DND-41 (cell line): ENCODE data around the gene EHD3.

Experiments used
- ATAC-seq: fragments of 200-7000 bp; cut with Tn5 transposase; 3 replicates; pipeline ENCODE4 v1.9.1; 2021; ENCODE audit warnings: low read depth; ENCODE audit not compliant: insufficient read depth
- DNase-seq: peaks from one replicate; pipeline ENCODE4 v3.0.0-alpha.2; 2020
- H2AFZ ChIP-seq: 2 replicates; pipeline ENCODE4 v1.6.0; 2012; ENCODE audit warnings: low read depth, low read length
- H3K27ac ChIP-seq: 2 replicates; pipeline ENCODE4 v1.5.1; 2012; ENCODE audit warnings: low read length, inconsistent platforms
- H3K27me3 ChIP-seq: fragments of 200-600 bp; sonication (generic); 2 replicates; pipeline ENCODE4 v1.6.0; 2012; ENCODE audit warnings: low read length, mild to moderate bottlenecking, inconsistent platforms; ENCODE audit not compliant: insufficient read depth, poor library complexity
- H3K36me3 ChIP-seq: 2 replicates; pipeline ENCODE4 v1.5.1; 2012; ENCODE audit warnings: low read length, inconsistent platforms; ENCODE audit not compliant: insufficient read depth
- H3K4me1 ChIP-seq: 2 replicates; pipeline ENCODE4 v1.5.1; 2012; ENCODE audit warnings: mild to moderate bottlenecking, low read length; ENCODE audit not compliant: insufficient read depth
- H3K4me2 ChIP-seq: 2 replicates; pipeline ENCODE4 v1.6.0; 2012; ENCODE audit warnings: mild to moderate bottlenecking, moderate library complexity, low read length, inconsistent platforms; ENCODE audit not compliant: insufficient read depth
- H3K4me3 ChIP-seq, 2 experiments: fragments of 200-600 bp in 1 of 2; shearing (Covaris generic) in 1 of 2; 2 replicates each; pipeline ENCODE4 v1.5.1; 2012 to 2016; ENCODE audit warnings: inconsistent platforms in 2 of 2, low read length in 2 of 2, mild to moderate bottlenecking in 2 of 2, low read depth in 1 of 2, moderate library complexity in 1 of 2
- H3K79me2 ChIP-seq: 2 replicates; pipeline ENCODE4 v1.6.0; 2012; ENCODE audit warnings: low read length, inconsistent platforms; ENCODE audit not compliant: insufficient read depth
- H3K9ac ChIP-seq: 2 replicates; pipeline ENCODE4 v1.6.0; 2012; ENCODE audit warnings: low read depth, mild to moderate bottlenecking, inconsistent platforms, low read length, moderate library complexity
- H3K9me3 ChIP-seq: 2 replicates; pipeline ENCODE4 v1.5.1; 2012; ENCODE audit warnings: low read length, moderate library complexity, mild to moderate bottlenecking, inconsistent platforms; ENCODE audit not compliant: insufficient read depth, severe bottlenecking
- H4K20me1 ChIP-seq: 2 replicates; pipeline ENCODE4 v1.6.0; 2012; ENCODE audit warnings: low read length; ENCODE audit not compliant: insufficient read depth
- EZH2 ChIP-seq: IDR thresholded peaks from 3 replicates; pipeline ENCODE4 v1.6.1; 2012; ENCODE audit warnings: borderline replicate concordance, low read depth, mild to moderate bottlenecking, moderate library complexity, low read length, inconsistent platforms; ENCODE audit not compliant: severe bottlenecking
- TF ChIP-seq, protein P1 (sequence below): IDR thresholded peaks from 2 replicates; pipeline ENCODE4 v1.5.1; 2012; ENCODE audit warnings: borderline replicate concordance, low read length, moderate library complexity, mild to moderate bottlenecking; ENCODE audit not compliant: poor library complexity, severe bottlenecking; ENCODE audit errors: extremely low read depth

Gene EHD3

DNA sequence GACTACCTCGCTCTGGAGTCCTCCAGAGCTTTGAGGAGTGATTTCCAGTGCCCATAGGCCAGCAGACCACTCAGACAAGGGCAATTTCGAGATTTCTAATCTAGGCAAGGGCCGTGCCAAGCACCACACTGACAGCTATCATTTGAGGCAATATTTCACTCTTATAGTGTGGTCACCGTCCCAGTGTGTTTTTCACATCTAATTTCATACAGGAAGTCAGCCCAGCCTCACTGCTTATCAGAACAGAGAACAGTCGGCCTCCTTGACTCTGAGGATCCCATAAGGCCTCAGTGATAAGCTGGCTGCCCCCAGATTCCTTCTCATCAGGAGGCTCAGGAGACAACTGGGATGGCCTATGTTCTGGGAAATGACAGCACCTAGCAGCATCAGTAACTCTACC is 17.2 kb upstream of the EHD3 start:
- Histone ChIP-seq H3K9me3 (no peaks in the 10 kb centered on the region), H3K79me2 (no peaks in the 10 kb centered on the region), H2AFZ (no peak overlapping the region), H3K4me2 (no peak overlapping the region), H3K27me3 (no peaks in the 10 kb centered on the region), H3K27ac (no peak overlapping the region), H3K4me3 (no peak overlapping the region), H3K36me3 (no peaks in the 10 kb centered on the region), H3K9ac (no peak overlapping the region), H3K4me1 (peaks cover 20% of the 10 kb centered on the region), H4K20me1 (no peaks in the 10 kb centered on the region)
- TF ChIP-seq, protein P1, sequence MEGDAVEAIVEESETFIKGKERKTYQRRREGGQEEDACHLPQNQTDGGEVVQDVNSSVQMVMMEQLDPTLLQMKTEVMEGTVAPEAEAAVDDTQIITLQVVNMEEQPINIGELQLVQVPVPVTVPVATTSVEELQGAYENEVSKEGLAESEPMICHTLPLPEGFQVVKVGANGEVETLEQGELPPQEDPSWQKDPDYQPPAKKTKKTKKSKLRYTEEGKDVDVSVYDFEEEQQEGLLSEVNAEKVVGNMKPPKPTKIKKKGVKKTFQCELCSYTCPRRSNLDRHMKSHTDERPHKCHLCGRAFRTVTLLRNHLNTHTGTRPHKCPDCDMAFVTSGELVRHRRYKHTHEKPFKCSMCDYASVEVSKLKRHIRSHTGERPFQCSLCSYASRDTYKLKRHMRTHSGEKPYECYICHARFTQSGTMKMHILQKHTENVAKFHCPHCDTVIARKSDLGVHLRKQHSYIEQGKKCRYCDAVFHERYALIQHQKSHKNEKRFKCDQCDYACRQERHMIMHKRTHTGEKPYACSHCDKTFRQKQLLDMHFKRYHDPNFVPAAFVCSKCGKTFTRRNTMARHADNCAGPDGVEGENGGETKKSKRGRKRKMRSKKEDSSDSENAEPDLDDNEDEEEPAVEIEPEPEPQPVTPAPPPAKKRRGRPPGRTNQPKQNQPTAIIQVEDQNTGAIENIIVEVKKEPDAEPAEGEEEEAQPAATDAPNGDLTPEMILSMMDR: no peak
- no peak for TF ChIP-seq EZH2
- ATAC-seq (no peak), DNase-seq (no peak)

DNA sequence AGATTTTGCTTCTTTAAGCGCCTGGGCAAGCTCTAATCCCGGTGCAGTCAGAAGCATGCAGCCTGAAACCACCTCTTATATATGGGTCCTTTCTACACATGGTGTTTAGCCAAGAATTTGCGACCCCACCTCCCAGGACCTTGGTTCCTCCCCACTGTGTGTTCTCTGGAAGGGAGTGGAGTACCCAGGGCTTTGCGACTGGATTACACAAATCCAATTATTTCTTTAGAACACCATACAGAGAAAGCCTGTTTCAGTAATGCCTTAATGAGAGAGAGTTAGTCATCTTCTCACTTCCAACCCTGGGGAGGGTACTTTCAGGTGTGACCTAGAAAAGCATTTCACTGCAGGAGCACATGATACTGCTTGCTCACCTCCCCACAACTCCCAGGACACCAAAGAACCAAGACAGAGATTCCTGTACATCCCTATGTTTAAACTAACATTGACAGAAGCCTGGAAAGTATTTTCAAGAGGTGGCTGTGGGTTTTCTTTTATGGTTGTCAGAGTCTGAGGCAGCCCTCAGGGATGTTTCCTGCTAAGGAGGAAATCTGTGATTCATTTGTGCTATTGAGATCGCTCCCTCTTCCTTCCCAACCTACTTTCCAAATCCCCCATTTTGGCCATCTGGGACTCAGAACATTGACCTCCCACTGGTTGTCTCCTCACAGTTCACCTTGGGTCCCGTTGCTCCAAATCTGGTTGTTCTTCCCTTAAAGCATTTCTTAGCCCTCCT is 16.3 kb upstream of the EHD3 start, which contains the start of gene CAPN14:
CAPN14 (minus strand) TSS at position 51 of the 736 bp plus-strand sequence. CDS start 12,068 bp downstream, outside the sequence.
- peaks cover 20% of the 10 kb centered on the region for H3K4me1 ChIP-seq
- no peak within 1 kb of the TSS for H3K27ac ChIP-seq
- no peaks in the 10 kb centered on the region for H3K79me2 ChIP-seq
- H3K4me3 ChIP-seq: no peak within 1 kb of the TSS
- H3K27me3 ChIP-seq: no peaks in the 10 kb centered on the region
- no peaks in the 10 kb centered on the region for H3K36me3 ChIP-seq
- TF ChIP-seq EZH2: no peak
- TF ChIP-seq, protein P1: no peak
- no peak within 1 kb of the TSS for H3K9ac ChIP-seq
- no peak for ATAC-seq
- no peaks in the 10 kb centered on the region for H3K9me3 ChIP-seq
- H4K20me1 ChIP-seq: no peaks in the 10 kb centered on the region
- H3K4me2 ChIP-seq: no peak within 1 kb of the TSS
- DNase-seq: no peak
- H2AFZ ChIP-seq: no peak within 1 kb of the TSS

DNA sequence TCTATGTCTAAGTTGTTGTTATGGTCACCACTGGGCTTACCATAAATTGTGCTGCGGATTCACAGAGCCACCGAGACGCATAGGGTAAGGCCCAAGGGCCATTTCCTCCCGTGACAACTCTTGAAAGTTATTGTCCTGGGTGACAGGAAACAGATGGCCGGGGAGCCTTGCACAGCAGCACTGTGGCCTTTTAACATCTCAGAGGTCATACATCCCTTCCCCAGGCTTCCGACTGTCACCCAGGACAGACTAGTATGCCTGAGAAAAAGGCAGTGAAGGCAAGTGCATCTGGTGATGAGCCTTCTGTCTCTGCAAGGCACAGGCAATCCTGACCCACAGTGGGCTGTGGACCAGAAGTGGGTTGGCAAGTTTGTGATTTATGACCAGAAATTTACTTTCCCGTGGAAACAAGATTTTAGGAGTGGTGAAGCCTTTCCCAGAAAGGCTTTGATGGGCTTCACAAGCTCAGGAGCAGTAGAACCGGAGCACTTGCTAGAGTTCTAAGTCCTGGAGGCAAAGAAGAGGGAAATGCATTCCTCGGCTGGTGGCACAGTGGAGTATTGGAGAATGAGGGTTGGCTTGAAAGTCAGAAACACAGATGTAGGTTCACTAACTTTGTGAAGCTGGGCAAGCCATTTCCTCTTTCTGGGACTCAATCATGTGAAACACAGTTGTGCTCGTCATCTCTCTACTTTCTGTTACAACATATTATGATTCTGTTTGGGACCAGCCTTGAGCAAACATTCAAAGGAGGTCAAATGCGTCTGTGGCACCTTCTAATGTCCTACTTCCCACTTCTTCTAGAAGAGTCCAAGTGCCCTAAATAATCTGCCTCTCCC is 14.6 kb upstream of the EHD3 start:
- no peaks in the 10 kb centered on the region for H4K20me1 ChIP-seq
- no peaks in the 10 kb centered on the region for H3K27me3 ChIP-seq
- TF ChIP-seq, protein P1: no peak
- TF ChIP-seq EZH2: no peak
- DNase-seq: no peak
- ATAC-seq: no peak
- no peaks in the 10 kb centered on the region for H3K79me2 ChIP-seq
- H3K27ac ChIP-seq: no peak overlapping the region
- no peak overlapping the region for H3K4me3 ChIP-seq
- no peaks in the 10 kb centered on the region for H3K36me3 ChIP-seq
- peaks cover 12% of the 10 kb centered on the region for H3K4me1 ChIP-seq
- H3K4me2 ChIP-seq: no peak overlapping the region
- H2AFZ ChIP-seq: no peak overlapping the region
- H3K9me3 ChIP-seq: no peaks in the 10 kb centered on the region
- no peak overlapping the region for H3K9ac ChIP-seq
